Endothelial cell of umbilical vein (primary cell): ENCODE results near the gene ALKBH8. TPM values are rescaled to one million over a fixed set of nuclear protein-coding genes. Genes with fewer than 3 reads are reported as not detected.

ENCODE experiments used
- BruUV-seq: library from RNA; stranded (reverse); fragments of 400-500 nt; replicated peaks from 2 replicates; lab custom pipeline; 2021; lab: Mats Ljungman, UMichigan
- CTCF ChIA-PET: fragments of 300-600, 350-600 bp; sonication (Branson Sonifier 250); formaldehyde crosslinking; loops from one replicate; lab custom pipeline; 2021; ENCODE audit warnings: antibody characterized with exemption, inconsistent platforms; lab: Charles Lee
- POLR2A ChIA-PET: fragments of 300-600, 350-600 bp; sonication (Branson Sonifier 250); formaldehyde crosslinking; loops from one replicate; lab custom pipeline; 2021; ENCODE audit warnings: antibody characterized with exemption, inconsistent platforms; lab: Charles Lee
- DNase-seq: peaks from one replicate; pipeline ENCODE4 v3.0.0-alpha.2; 2011; ENCODE audit warnings: low read depth, low spot score
- FAIRE-seq: peaks from 2 replicates; lab custom pipeline; 2011; peaks lifted over from hg19 to GRCh38; lab: Jason Lieb, UNC
- H2AFZ ChIP-seq: 2 replicates; pipeline ENCODE4 v1.6.0; 2012; ENCODE audit warnings: low read depth, low read length, control low read depth, inconsistent platforms
- H3K27ac ChIP-seq: 2 replicates; pipeline ENCODE4 v1.5.1; 2011; ENCODE audit warnings: low read depth, mild to moderate bottlenecking, control low read depth, low read length, moderate library complexity; ENCODE audit not compliant: insufficient read depth
- H3K27me3 ChIP-seq, 2 experiments: 2 replicates each; pipeline versions ENCODE4 v1.6.0 to v1.6.1; 2011; ENCODE audit warnings: low read length in 2 of 2, mixed read lengths in 1 of 2; ENCODE audit not compliant: control insufficient read depth in 2 of 2, insufficient read depth in 2 of 2
- H3K36me3 ChIP-seq, 2 experiments: 2 replicates in 1 of 2; 3 replicates in 1 of 2; pipeline ENCODE4 v1.5.1; 2011; ENCODE audit warnings: low read length in 2 of 2, mild to moderate bottlenecking in 1 of 2, moderate library complexity in 1 of 2; ENCODE audit not compliant: control insufficient read depth in 2 of 2, insufficient read depth in 2 of 2; ENCODE audit errors: extremely low read depth in 1 of 2
- H3K4me1 ChIP-seq: 3 replicates; pipeline ENCODE4 v1.5.1; 2011; ENCODE audit warnings: mild to moderate bottlenecking, low read length; ENCODE audit not compliant: control insufficient read depth, insufficient read depth; ENCODE audit errors: extremely low read depth
- H3K4me2 ChIP-seq: 2 replicates; pipeline ENCODE4 v1.6.1; 2011; ENCODE audit warnings: low read length, control low read depth, mixed read lengths; ENCODE audit not compliant: insufficient read depth
- H3K4me3 ChIP-seq, 3 experiments: fragments of 200-600 bp in 1 of 3; sonication (generic), shearing (Covaris generic) in 1 of 3; replicated peaks in 1 of 3; 2 replicates each; pipeline ENCODE4 v1.5.1; 2011 to 2016; ENCODE audit warnings: control low read depth in 3 of 3, low read length in 3 of 3, mild to moderate bottlenecking in 2 of 3, inconsistent platforms in 1 of 3, low read depth in 1 of 3, moderate library complexity in 1 of 3; ENCODE audit not compliant: insufficient read depth in 1 of 3
- H3K79me2 ChIP-seq: 2 replicates; pipeline ENCODE4 v1.6.0; 2012; ENCODE audit warnings: low read length, inconsistent platforms; ENCODE audit not compliant: control insufficient read depth, insufficient read depth
- H3K9ac ChIP-seq: replicated peaks from 2 replicates; pipeline ENCODE3; 2011; ENCODE audit warnings: low read length, control low read depth; ENCODE audit not compliant: insufficient read depth; ENCODE audit errors: extremely low read depth
- H3K9me1 ChIP-seq: replicated peaks from 3 replicates; pipeline ENCODE4 v1.6.0; 2011; ENCODE audit warnings: mild to moderate bottlenecking, low read length; ENCODE audit not compliant: control insufficient read depth, insufficient read depth; ENCODE audit errors: extremely low read depth
- H3K9me3 ChIP-seq: replicated peaks from 2 replicates; pipeline ENCODE4 v1.5.1; 2012; ENCODE audit warnings: low read length, inconsistent platforms; ENCODE audit not compliant: control insufficient read depth, insufficient read depth
- H4K20me1 ChIP-seq: replicated peaks from 2 replicates; pipeline ENCODE3; 2011; ENCODE audit warnings: mild to moderate bottlenecking, low read length; ENCODE audit not compliant: control insufficient read depth, insufficient read depth; ENCODE audit errors: extremely low read depth
- CTCF ChIP-seq, 2 donors: IDR thresholded peaks; 1 replicate in 1 of 2; 2 replicates in 1 of 2; pipeline ENCODE4 v1.5.1; 2011; ENCODE audit warnings: low read length in 2 of 2, mild to moderate bottlenecking in 2 of 2, moderate library complexity in 2 of 2, control low read depth in 1 of 2, inconsistent platforms in 1 of 2, low read depth in 1 of 2; ENCODE audit not compliant: insufficient read depth in 1 of 2; ENCODE audit errors: extremely low read depth in 1 of 2
- EZH2 ChIP-seq: IDR thresholded peaks from 2 replicates; pipeline ENCODE4 v1.6.1; 2012; ENCODE audit warnings: borderline replicate concordance, low read depth, mild to moderate bottlenecking, moderate library complexity, low read length, inconsistent platforms; ENCODE audit not compliant: severe bottlenecking
- FOS ChIP-seq: IDR thresholded peaks from 2 replicates; pipeline ENCODE4 v1.6.1; 2011; ENCODE audit warnings: mild to moderate bottlenecking, low read length, moderate library complexity, borderline replicate concordance; ENCODE audit not compliant: insufficient read depth
- GATA2 ChIP-seq: IDR thresholded peaks from 2 replicates; pipeline ENCODE4 v1.7.0; 2011; ENCODE audit warnings: low read depth, mild to moderate bottlenecking, moderate library complexity, mixed read lengths, low read length; ENCODE audit not compliant: insufficient read length, insufficient read depth
- JUN ChIP-seq: IDR thresholded peaks from 2 replicates; pipeline ENCODE4 v1.6.1; 2011; ENCODE audit warnings: borderline replicate concordance, low read depth; ENCODE audit not compliant: insufficient read length, insufficient read depth
- MAX ChIP-seq: IDR thresholded peaks from 2 replicates; pipeline ENCODE4 v1.6.1; 2011; ENCODE audit not compliant: insufficient read depth, insufficient read length
- MYC ChIP-seq: IDR thresholded peaks from one replicate; pipeline ENCODE4 v1.6.1; 2011; ENCODE audit warnings: mild to moderate bottlenecking, low read depth, low read length
- POLR2A ChIP-seq: IDR thresholded peaks from 2 replicates; pipeline ENCODE4 v1.6.1; 2012; ENCODE audit warnings: low read depth, mild to moderate bottlenecking, control low read depth, low read length
- POLR2AphosphoS5 ChIP-seq: IDR thresholded peaks from 2 replicates; pipeline ENCODE4 v1.6.1; 2012; ENCODE audit warnings: low read depth, mild to moderate bottlenecking, control low read depth, low read length, moderate library complexity; ENCODE audit not compliant: insufficient read depth
- dilution Hi-C: fragments of 300-500 bp; cut with MboI; formaldehyde crosslinking; loops from one replicate; pipeline ENCODE4 v1.15.0; 2019; ENCODE audit warnings: low sequenced_read_pairs; ENCODE audit not compliant: extremely low pct_ligation_motif_present
- intact Hi-C: fragments of 100-400 bp; cut with micrococcal nuclease; formaldehyde crosslinking; loops from one replicate; pipeline ENCODE4 v1.10.0; 2022
- polyA plus RNA-seq, 4 experiments: library from polyadenylated mRNA; depleted of rRNA in 3 of 4; stranded (reverse) in 3 of 4; unstranded in 1 of 4; fragments of >200 nt; gene quantifications; 2 replicates each; pipeline versions ENCODE4 v1.2.1 to v1.2.3, GENCODE V29; 2011 to 2012; ENCODE audit warnings: missing spikeins in 1 of 4
- total RNA-seq: library from RNA; stranded (reverse); gene quantifications from 2 replicates; pipeline ENCODE4 v1.2.3, GENCODE V29; 2021

Gene ALKBH8
- total and polyA plus RNA-seq, 2 donors (not counting 3 experiments of a cell fraction or from before 2014, with no cell fraction given) = 2.6 to 10.2 TPM

GRCh38 chr11:107583629-107584195 is 18.2 kb upstream of the ALKBH8 start:
- H3K36me3 ChIP-seq = no peaks in the 10 kb centered on the region
- DNase-seq = no peak
- CTCF ChIA-PET = interaction anchor here (0.8 to 1.7 kb wide), 6 partner anchors 10 to 187 kb away, joined by 3 to 8 read pairs (median 4); no protein-coding TSS in a partner anchor
- POLR2A ChIA-PET = no interaction called here
- BruUV-seq = no TSS peak
- H3K9me1 ChIP-seq = no peaks in the 10 kb centered on the region
- TF ChIP-seq FOS (peak; percentile 29), GATA2 (no peak)
- dilution Hi-C loops (no loop called here), intact Hi-C loops (no loop called here)
- no peaks in the 10 kb centered on the region for H3K4me1 ChIP-seq
- no peaks in the 10 kb centered on the region for H3K9me3 ChIP-seq
- no peak overlapping the region for H2AFZ ChIP-seq
- H4K20me1 ChIP-seq = no peaks in the 10 kb centered on the region
- H3K27me3 ChIP-seq = peaks cover 2 to 7% of the 10 kb centered on the region in 2 experiments
- FAIRE-seq = no peak
- H3K4me3 ChIP-seq = no peak overlapping the region
- H3K79me2 ChIP-seq = no peaks in the 10 kb centered on the region
- H3K27ac ChIP-seq = no peak overlapping the region
- H3K9ac ChIP-seq = no peak overlapping the region
- H3K4me2 ChIP-seq = no peak overlapping the region

GRCh38 chr11:107581147-107581546 is 15.6 kb upstream of the ALKBH8 start:
- dilution Hi-C loops = no loop called here
- FAIRE-seq = no peak
- no peaks in the 10 kb centered on the region for H4K20me1 ChIP-seq
- POLR2A ChIA-PET = no interaction called here
- DNase-seq = no peak
- CTCF ChIA-PET = interaction anchor here (1.7 kb wide), 1 partner anchor 16 kb away, joined by 4 read pairs; no protein-coding TSS in a partner anchor
- no peak overlapping the region for H3K4me2 ChIP-seq
- H3K27me3 ChIP-seq = no peaks in the 10 kb centered on the region
- no peaks in the 10 kb centered on the region for H3K36me3 ChIP-seq
- TF ChIP-seq POLR2A (no peak), JUN (no peak), FOS (no peak), CTCF (IDR thresholded peaks at IDR 0.05; ENCODE audit: extremely low read depth in 1 of 2, insufficient read depth in 1 of 2, low read depth in 1 of 2, low read length in 2 of 2) (no peak), MAX (no peak), GATA2 (no peak), EZH2 (no peak), POLR2AphosphoS5 (no peak), MYC (no peak)
- H2AFZ ChIP-seq = no peak overlapping the region
- BruUV-seq = no TSS peak
- H3K79me2 ChIP-seq = no peaks in the 10 kb centered on the region
- H3K9ac ChIP-seq = no peak overlapping the region
- H3K9me3 ChIP-seq = no peaks in the 10 kb centered on the region
- intact Hi-C loops = no loop called here
- no peak overlapping the region for H3K4me3 ChIP-seq
- H3K27ac ChIP-seq = no peak overlapping the region
- H3K4me1 ChIP-seq = no peaks in the 10 kb centered on the region
- H3K9me1 ChIP-seq = no peaks in the 10 kb centered on the region
